Measurements from ENCODE around the gene CKAP5. TPM values are rescaled to one million over a fixed set of nuclear protein-coding genes. Genes with fewer than 3 reads are reported as not detected.

CKAP5 gene
- total RNA-seq, 1 experiment from 2014 or later, result 166 TPM

DNA sequence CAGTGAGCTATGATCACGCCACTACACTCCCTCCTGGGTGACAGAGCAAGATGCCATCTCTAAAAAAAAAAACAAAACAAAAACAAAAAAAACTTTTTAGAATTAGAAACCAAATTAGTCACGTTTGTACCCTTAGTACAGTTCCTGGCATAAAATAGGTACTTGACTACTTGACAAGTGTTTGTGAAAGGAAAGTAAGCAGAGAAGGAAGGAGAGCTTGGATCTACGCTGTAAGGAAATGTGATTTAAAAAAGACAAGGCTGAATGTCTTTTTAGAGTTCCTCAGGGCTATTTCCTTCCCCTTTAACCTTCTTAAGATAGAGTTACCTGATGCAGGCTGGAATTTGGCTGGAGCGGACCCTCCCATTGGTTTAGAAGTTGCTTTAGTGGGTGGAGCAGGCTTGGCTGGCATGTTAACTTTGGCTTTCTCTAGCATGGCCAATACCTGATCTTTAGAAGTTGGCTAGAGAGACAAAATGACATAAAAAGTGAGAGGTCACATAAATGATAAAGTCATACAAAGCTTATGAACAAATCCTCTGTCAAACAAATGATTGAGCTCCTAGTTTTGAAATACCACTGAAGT, 76.4 kb downstream of the CKAP5 start:
- H3K9ac ChIP-seq (ENCODE audit: low read length), result no peak overlapping the region
- H4K20me1 ChIP-seq (ENCODE audit: insufficient read depth), result no peaks in the 10 kb centered on the region
- DNase-seq (ENCODE audit: low read depth, low spot score) (no peak), ATAC-seq (no peak)
- H2AFZ ChIP-seq (ENCODE audit: low read depth, low read length, poor library complexity, severe bottlenecking), result no peak overlapping the region
- H3K27me3 ChIP-seq (ENCODE audit: insufficient read depth, low read length), result no peaks in the 10 kb centered on the region
- H3K4me2 ChIP-seq (ENCODE audit: low read length), result no peak overlapping the region
- RAD21 ChIA-PET (ENCODE audit: low non-redundant PET in 1 of 2, low total read pairs in 2 of 2, uncharacterized antibody in 2 of 2, unreplicated experiment in 2 of 2), result no interaction called here
- POLR2A ChIA-PET, result no interaction called here
- no peaks in the 10 kb centered on the region for H3K9me2 ChIP-seq (ENCODE audit: insufficient read depth)
- BruUV-seq (replicated peaks), result no TSS peak
- no peak overlapping the region for H3K27ac ChIP-seq (ENCODE audit: low read depth, low read length)
- H3K4me1 ChIP-seq (ENCODE audit: control insufficient read depth in 1 of 2, insufficient read depth in 2 of 2, low read length in 2 of 2), result no peaks in the 10 kb centered on the region
- no peak overlapping the region for H3K4me3 ChIP-seq (replicated peaks in 1 of 2; ENCODE audit: low read depth in 1 of 2, low read length in 2 of 2)
- H3K9me3 ChIP-seq (ENCODE audit: control insufficient read depth in 1 of 2, insufficient read depth in 1 of 2, low read depth in 1 of 2, low read length in 2 of 2), result no peaks in the 10 kb centered on the region
- CTCF ChIA-PET, result interaction anchor here (0.7 kb wide), 1 partner anchor 377 kb away, joined by 3 read pairs; no protein-coding TSS in a partner anchor
- H3K36me3 ChIP-seq (ENCODE audit: control insufficient read depth in 1 of 2, insufficient read depth in 2 of 2, low read length in 2 of 2), result peaks cover 24 to 48% of the 10 kb centered on the region in 2 experiments; a peak in 3 of 4 replicates
- TF ChIP-seq MAX (IDR thresholded peaks at IDR 0.05) (no peak), RAD21 (IDR thresholded peaks at IDR 0.05; ENCODE audit: low read depth) (no peak), ZFX (IDR thresholded peaks at IDR 0.05) (no peak), REST (IDR thresholded peaks at IDR 0.05; ENCODE audit: low read depth) (no peak), SRF (IDR thresholded peaks at IDR 0.05; ENCODE audit: low read depth) (no peak), CEBPB (IDR thresholded peaks at IDR 0.05; ENCODE audit: low read depth) (no peak), ELF1 (IDR thresholded peaks at IDR 0.05; ENCODE audit: borderline replicate concordance, low read depth) (no peak), TCF7L2 (IDR thresholded peaks at IDR 0.05; ENCODE audit: borderline replicate concordance, extremely low read depth, insufficient read depth, insufficient read length) (no peak), CBX3 (IDR thresholded peaks at IDR 0.05; ENCODE audit: low read depth) (no peak), POLR2AphosphoS5 (IDR thresholded peaks at IDR 0.05; ENCODE audit: low read depth, low read length) (no peak), EGR1 (IDR thresholded peaks at IDR 0.05; ENCODE audit: low read depth) (no peak), CTCF (IDR thresholded peaks at IDR 0.05 in 2 of 3, conservative IDR thresholded peaks at IDR 0.05 in 1 of 3; ENCODE audit: borderline replicate concordance in 1 of 3, insufficient read depth in 1 of 3, low read depth in 2 of 3, low read length in 2 of 3) (no peak), JUND (IDR thresholded peaks at IDR 0.05) (no peak), FOSL1 (IDR thresholded peaks at IDR 0.05; ENCODE audit: low read depth) (no peak), ZNF274 (IDR thresholded peaks at IDR 0.05; ENCODE audit: low read depth, low read length) (no peak)
- TF ChIP-seq, protein P1, sequence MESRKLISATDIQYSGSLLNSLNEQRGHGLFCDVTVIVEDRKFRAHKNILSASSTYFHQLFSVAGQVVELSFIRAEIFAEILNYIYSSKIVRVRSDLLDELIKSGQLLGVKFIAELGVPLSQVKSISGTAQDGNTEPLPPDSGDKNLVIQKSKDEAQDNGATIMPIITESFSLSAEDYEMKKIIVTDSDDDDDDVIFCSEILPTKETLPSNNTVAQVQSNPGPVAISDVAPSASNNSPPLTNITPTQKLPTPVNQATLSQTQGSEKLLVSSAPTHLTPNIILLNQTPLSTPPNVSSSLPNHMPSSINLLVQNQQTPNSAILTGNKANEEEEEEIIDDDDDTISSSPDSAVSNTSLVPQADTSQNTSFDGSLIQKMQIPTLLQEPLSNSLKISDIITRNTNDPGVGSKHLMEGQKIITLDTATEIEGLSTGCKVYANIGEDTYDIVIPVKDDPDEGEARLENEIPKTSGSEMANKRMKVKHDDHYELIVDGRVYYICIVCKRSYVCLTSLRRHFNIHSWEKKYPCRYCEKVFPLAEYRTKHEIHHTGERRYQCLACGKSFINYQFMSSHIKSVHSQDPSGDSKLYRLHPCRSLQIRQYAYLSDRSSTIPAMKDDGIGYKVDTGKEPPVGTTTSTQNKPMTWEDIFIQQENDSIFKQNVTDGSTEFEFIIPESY (IDR thresholded peaks at IDR 0.05; ENCODE audit: extremely low read depth, insufficient replicate concordance, low read length), result no peak
- TF ChIP-seq, protein P2, sequence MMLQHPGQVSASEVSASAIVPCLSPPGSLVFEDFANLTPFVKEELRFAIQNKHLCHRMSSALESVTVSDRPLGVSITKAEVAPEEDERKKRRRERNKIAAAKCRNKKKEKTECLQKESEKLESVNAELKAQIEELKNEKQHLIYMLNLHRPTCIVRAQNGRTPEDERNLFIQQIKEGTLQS (IDR thresholded peaks at IDR 0.05), result no peak
- intact Hi-C loops (cut with micrococcal nuclease), result no loop called here
- H3K79me2 ChIP-seq (ENCODE audit: insufficient read depth, low read length), result peaks cover 5% of the 10 kb centered on the region; the same call in 1 of the 2 replicates
